Sciatic nerve (tissue), 2 donors: ENCODE measurements around the gene FOXO3. TPM values are rescaled to one million over a fixed set of nuclear protein-coding genes. Genes with fewer than 3 reads are reported as not detected.
"Not testable (repeated sequence)": the region's sequence is repeated elsewhere in the genome, so short reads cannot be mapped to it uniquely, and the experiment has no call there.

ENCODE experiments used
- ATAC-seq: fragments of 200-7000 bp; cut with Tn5 transposase; one replicate; pipeline ENCODE4 v1.9.1; 2020; ENCODE audit warnings: mild to moderate bottlenecking, moderate library complexity
- DNase-seq: peaks from one replicate; pipeline ENCODE4 v3.0.0-alpha.2; 2020; ENCODE audit warnings: low spot score
- intact Hi-C: fragments of 100-400 bp; cut with DNase I; formaldehyde crosslinking; loops from one replicate; pipeline ENCODE4 v1.14.2; 2022
- total RNA-seq: library from RNA; stranded (reverse); fragmentation: NEBNext Ultra II Directional; extraction: Animal tissue kit (Norgen Biotek cat#: 25700); gene quantifications from one replicate; pipeline ENCODE4 v1.2.1, GENCODE V29; 2021
- donor health status: DM: no; HTN: no; CAD: no.
- donor health status: DM: no; HTN: no; CAD: no.

FOXO3 gene
- total RNA-seq, 1 donor from 2014 or later = 79.1 TPM

GRCh38 chr6:108666656-108667260 is 106.0 kb downstream of the FOXO3 start:
- DNase-seq (no peak), ATAC-seq (no peak)
- intact Hi-C loops = no loop called here

GRCh38 chr6:108667993-108668392 is 107.3 kb downstream of the FOXO3 start:
- intact Hi-C loops = no loop called here
- DNase-seq = no peak
- ATAC-seq = peak; percentile 71

DNA sequence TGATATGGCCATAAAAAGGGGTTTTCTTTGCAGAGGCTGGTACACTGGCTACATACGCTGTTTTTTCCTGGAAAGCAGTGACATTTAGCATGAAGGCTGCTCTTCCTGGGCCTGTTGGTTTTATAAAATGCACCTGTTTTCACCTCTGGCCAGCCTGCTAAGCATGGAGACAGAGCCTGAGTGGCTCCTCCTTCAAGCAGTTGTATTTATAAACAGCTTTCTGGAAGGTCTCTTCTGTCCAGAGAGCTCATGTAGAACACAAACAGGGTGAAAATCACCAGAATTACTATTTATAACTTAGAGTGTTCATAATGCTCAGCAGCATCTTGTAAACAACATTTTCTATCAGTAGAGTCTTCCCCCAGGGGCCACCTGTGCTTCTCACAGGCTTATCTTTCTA is 109.0 kb downstream of the FOXO3 start:
- no peak for ATAC-seq
- no peak for DNase-seq
- intact Hi-C loops = no loop called here

GRCh38 chr6:108671175-108671574 is 110.5 kb downstream of the FOXO3 start:
- intact Hi-C loops = no loop called here

DNA sequence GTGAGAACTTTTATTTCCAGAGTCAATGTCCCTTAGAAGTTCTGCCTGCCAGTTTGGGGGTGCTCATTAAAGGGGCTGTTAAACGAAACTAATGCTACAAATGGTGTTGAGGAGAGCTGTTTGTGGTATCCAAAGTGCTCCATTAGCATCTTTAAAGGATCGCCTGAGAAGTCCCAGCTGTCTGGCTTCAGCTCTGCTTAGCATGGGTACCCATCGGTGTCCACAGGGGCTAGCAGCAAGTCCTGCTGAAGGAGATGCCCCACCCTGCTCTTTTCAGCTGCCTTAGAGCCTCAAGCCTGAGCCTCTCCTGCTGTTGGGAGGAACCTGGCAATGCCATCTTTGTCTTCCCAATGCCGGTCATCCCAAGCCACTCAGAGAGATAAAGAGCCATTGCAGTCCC is 111.1 kb downstream of the FOXO3 start:
- ATAC-seq (no peak), DNase-seq (no peak)
- intact Hi-C loops = no loop called here

More at GRCh38 chr6:108671175-108671574, 110.5 kb downstream of the FOXO3 start:
- DNase-seq (no peak), ATAC-seq (peak; percentile 11)

GRCh38 chr6:108672641-108673040 is 111.9 kb downstream of the FOXO3 start:
- intact Hi-C loops = no loop called here

GRCh38 chr6:108673153-108673552 is 112.4 kb downstream of the FOXO3 start:
- intact Hi-C loops = no loop called here
- no peak for ATAC-seq
- DNase-seq = no peak

More at GRCh38 chr6:108672641-108673040, 111.9 kb downstream of the FOXO3 start:
- DNase-seq (no peak), ATAC-seq (no peak)

GRCh38 chr6:108673602-108674001 is 112.9 kb downstream of the FOXO3 start:
- intact Hi-C loops = no loop called here
- ATAC-seq (no peak), DNase-seq (no peak)

DNA sequence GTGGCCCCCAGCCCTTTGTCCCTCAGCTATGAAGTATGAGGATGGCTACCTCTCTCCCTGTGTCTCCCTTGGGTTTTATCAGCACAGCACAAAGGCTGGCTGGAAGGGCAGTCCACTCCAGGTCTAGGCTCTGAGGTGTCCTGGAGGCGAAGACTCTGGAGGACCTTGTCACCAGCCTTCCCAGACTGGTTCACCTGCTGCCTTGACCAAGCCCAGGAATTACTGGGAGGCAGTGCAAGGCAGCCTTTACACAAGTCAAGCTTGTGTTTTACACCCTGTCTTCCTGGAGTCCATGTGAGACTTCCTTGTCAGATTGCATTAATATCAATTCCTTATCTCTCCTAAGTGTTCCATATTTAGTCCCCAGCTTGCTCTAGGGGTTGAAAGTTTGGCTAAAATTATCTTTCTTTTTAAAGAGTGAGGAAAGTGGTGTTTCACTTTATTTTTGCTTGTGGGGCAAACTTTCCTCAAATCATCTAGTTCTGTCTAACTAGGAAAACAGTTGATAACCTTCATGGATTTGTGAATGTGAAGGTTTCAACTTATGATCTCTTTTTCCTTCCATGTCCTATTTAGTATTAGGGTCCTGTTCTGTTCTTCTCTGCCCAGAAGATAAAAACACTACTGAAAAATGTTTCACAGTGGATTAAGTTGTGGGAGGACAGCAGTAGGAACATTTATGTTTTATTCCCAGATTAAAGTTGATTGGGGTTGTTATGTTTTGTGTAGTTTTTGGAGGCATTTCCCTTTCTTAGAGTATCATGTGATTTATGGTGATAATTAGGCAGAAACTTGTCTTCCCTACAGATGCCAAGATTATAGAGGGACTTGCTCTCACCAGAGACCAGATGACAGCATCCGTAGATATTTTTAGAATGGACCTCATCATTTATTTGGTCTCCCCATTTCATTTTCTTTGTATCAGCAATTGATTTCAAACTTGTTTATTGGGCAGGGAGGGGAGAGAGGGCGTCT is 114.8 kb downstream of the FOXO3 start:
- DNase-seq (no peak), ATAC-seq (no peak)
- intact Hi-C loops = no loop called here

- ATAC-seq (no peak), DNase-seq (no peak)
- intact Hi-C loops = no loop called here
Measured at GRCh38 chr6:108676555-108676954, 115.8 kb downstream of the FOXO3 start.

DNA sequence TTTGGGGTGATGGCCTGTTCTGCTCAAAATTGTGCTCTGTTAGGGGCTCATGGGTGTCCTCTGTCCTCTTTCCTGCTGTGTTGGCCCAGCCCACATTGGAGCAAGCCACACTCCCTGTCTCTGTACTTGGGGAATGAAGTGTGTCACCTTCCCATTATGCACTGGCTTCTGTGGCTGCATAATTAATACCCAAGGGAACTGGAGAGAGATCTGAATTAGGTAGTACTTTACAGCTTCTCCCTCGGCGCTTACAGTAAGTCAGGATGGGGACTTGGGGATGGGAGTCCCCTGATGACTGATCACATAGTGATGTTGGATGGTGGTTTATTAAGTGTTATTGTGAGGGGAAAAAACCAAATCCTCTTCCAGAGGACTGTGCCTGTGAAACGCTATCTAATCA is 116.6 kb downstream of the FOXO3 start:
- no peak for DNase-seq
- no peak for ATAC-seq
- intact Hi-C loops = no loop called here

DNA sequence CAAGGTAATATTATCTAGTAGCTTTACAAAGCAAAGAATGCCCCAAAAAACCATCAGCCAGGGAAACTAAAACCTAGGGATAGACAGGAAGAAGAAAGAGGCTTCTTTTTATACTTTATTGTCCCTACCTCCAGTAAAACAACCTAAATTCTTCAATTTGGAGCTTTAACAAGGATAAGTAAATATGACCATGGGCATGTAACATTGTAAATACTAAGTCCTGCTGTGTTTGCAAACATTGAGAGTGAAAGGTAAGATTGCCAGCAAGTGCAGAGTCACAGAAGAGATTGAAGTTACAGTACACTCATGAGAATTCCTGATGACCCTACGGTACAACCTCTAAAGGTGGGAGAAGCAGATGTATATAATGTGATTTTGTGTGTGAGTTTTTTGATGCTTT is 117.2 kb downstream of the FOXO3 start:
- intact Hi-C loops = no loop called here
- ATAC-seq (no peak), DNase-seq (no peak)

DNA sequence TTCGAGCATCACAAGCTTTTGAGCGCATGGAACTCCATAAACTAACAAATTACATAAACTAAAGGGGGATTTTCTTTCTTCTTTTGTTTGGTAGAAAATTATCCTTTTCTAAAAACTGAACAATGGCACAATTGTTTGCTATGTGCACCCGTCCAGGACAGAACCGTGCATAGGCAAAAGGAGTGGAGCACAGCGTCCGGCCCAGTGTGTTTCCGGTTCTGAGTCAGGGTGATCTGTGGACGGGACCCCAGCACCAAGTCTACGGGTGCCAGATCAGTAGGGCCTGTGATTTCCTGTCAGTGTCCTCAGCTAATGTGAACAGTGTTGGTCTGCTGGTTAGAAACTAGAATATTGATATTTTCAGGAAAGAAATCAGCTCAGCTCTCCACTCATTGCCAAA is 119.6 kb downstream of the FOXO3 start:
- DNase-seq, intact Hi-C loops: not testable (repeated sequence)
- ATAC-seq = peak; percentile 11

- ATAC-seq, intact Hi-C loops, DNase-seq: not testable (repeated sequence)
Measured at GRCh38 chr6:108681721-108682120, 121.0 kb downstream of the FOXO3 start.

- DNase-seq, intact Hi-C loops, ATAC-seq: not testable (repeated sequence)
Measured at GRCh38 chr6:108682383-108683119, 121.8 kb downstream of the FOXO3 start.

DNA sequence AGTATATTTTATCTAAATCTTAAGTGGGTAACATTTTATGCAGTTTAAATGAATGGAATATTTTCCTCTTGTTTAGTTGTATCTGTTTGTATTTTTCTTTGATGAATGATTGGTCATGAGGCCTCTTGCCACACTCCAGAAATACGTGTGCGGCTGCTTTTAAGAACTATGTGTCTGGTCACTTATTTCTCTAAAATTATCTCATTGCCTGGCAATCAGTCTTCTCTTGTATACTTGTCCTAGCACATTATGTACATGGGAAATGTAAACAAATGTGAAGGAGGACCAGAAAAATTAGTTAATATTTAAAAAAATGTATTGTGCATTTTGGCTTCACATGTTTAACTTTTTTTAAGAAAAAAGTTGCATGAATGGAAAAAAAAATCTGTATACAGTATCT is 123.3 kb downstream of the FOXO3 start:
- intact Hi-C loops, ATAC-seq: not testable (repeated sequence)

GRCh38 chr6:108684771-108685329 is 124.1 kb downstream of the FOXO3 start:
- DNase-seq (no peak), ATAC-seq (no peak)
- intact Hi-C loops = no loop called here

More for the DNA sequence above, 123.3 kb downstream of the FOXO3 start:
- DNase-seq = not testable (repeated sequence)

- intact Hi-C loops = no loop called here
- DNase-seq (no peak), ATAC-seq (no peak)
Measured at GRCh38 chr6:108685970-108686369, 125.3 kb downstream of the FOXO3 start.

GRCh38 chr6:108686896-108687295 is 126.2 kb downstream of the FOXO3 start:
- intact Hi-C loops = no loop called here
- ATAC-seq = no peak

More at GRCh38 chr6:108686896-108687295, 126.2 kb downstream of the FOXO3 start:
- no peak for DNase-seq
